RWPE2 (cell line): Measurements from ENCODE around the gene CNGA2.

Source experiments
- ATAC-seq: fragments of 200-7000 bp; cut with Tn5 transposase; 3 replicates; pipeline ENCODE4 v1.9.1; 2021; ENCODE audit warnings: low read depth
- DNase-seq: peaks from one replicate; pipeline ENCODE4 v3.0.0-alpha.2; 2020; ENCODE audit warnings: low spot score
- H3K27ac ChIP-seq: fragments of 450-650 bp; 2 replicates; pipeline ENCODE4 v1.5.1; 2017; ENCODE audit warnings: mild to moderate bottlenecking; ENCODE audit not compliant: poor library complexity, severe bottlenecking
- H3K27me3 ChIP-seq: fragments of 250-450 bp; sonication (Bioruptor Pico); 2 replicates; pipeline ENCODE4 v1.5.1; 2021; ENCODE audit warnings: mild to moderate bottlenecking, moderate library complexity; ENCODE audit not compliant: insufficient read depth, poor library complexity, severe bottlenecking
- H3K36me3 ChIP-seq: fragments of 250-450 bp; sonication (Bioruptor Pico); 2 replicates; pipeline ENCODE4 v1.5.1; 2020; ENCODE audit warnings: low read depth, mild to moderate bottlenecking, moderate library complexity
- H3K4me1 ChIP-seq: fragments of 250-450 bp; sonication (Bioruptor Pico); 2 replicates; pipeline ENCODE4 v1.5.1; 2021; ENCODE audit warnings: mild to moderate bottlenecking, moderate library complexity; ENCODE audit not compliant: insufficient read depth, poor library complexity, severe bottlenecking
- H3K4me3 ChIP-seq: fragments of 250-450 bp; sonication (Bioruptor Pico); 2 replicates; pipeline ENCODE4 v1.5.1; 2021; ENCODE audit warnings: mild to moderate bottlenecking, moderate library complexity; ENCODE audit not compliant: severe bottlenecking
- H3K9me3 ChIP-seq: fragments of 250-450 bp; sonication (Bioruptor Pico); 2 replicates; pipeline ENCODE4 v1.5.1; 2021; ENCODE audit warnings: mild to moderate bottlenecking, moderate library complexity; ENCODE audit not compliant: severe bottlenecking
- CTCF ChIP-seq: fragments of 450-650 bp; IDR thresholded peaks from one replicate; pipeline ENCODE4 v1.5.1; 2017; ENCODE audit warnings: mild to moderate bottlenecking, moderate library complexity; ENCODE audit not compliant: poor library complexity, severe bottlenecking

The CNGA2 gene

DNA sequence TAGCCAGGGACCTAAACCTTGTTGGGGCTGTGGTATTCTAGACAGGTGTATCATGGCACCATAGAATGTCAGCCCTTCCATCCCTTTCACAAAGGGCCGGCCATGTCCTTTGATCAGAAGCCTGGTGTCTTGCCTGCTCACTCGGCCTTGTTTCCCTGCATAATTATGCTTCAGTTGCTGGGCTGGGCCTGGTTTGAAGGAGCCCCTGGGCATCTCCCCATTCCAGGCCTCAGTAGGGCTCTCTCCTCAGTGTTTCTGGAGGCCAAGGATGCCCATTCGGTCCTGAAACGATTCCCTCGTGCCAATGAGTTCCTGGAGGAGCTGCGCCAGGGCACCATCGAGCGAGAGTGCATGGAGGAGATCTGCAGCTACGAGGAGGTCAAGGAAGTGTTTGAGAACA lies 34.8 kb upstream of the CNGA2 start:
- no peak for TF ChIP-seq CTCF
- Histone ChIP-seq H3K27ac (no peak overlapping the region), H3K9me3 (no peaks in the 10 kb centered on the region), H3K27me3 (no peaks in the 10 kb centered on the region), H3K36me3 (no peaks in the 10 kb centered on the region), H3K4me3 (no peak overlapping the region), H3K4me1 (no peaks in the 10 kb centered on the region)
- ATAC-seq = no peak
- DNase-seq = no peak

DNA sequence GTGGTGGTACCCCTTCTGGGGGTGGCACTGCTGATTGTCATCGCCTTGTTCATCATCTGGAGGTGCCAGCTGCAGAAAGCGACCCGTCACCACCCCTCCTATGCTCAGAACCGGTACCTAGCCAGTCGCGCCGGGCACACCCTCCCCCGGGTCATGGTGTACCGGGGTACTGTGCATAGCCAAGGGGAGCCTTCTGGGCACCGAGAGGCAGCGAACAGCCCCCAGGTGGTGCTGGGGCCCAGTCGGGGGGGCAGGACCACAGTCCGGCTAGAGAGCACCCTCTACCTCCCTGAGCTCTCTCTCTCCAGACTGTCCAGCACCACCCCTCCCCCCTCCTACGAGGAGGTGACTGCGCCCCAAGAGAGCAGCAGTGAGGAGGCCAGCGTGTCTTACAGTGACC lies 34.0 kb upstream of the CNGA2 start:
- no peaks in the 10 kb centered on the region for H3K9me3 ChIP-seq
- H3K27ac ChIP-seq = no peak overlapping the region
- no peak for TF ChIP-seq CTCF
- H3K36me3 ChIP-seq = no peaks in the 10 kb centered on the region
- ATAC-seq (no peak), DNase-seq (no peak)
- no peaks in the 10 kb centered on the region for H3K27me3 ChIP-seq
- no peaks in the 10 kb centered on the region for H3K4me1 ChIP-seq
- no peak overlapping the region for H3K4me3 ChIP-seq

- no peak for ATAC-seq
- H3K4me3 ChIP-seq = no peak overlapping the region
- TF ChIP-seq CTCF = no peak
- H3K36me3 ChIP-seq = no peaks in the 10 kb centered on the region
- no peak overlapping the region for H3K27ac ChIP-seq
- H3K4me1 ChIP-seq = no peaks in the 10 kb centered on the region
- no peaks in the 10 kb centered on the region for H3K27me3 ChIP-seq
- H3K9me3 ChIP-seq = no peaks in the 10 kb centered on the region
- DNase-seq = no peak
Measured at GRCh38 chrX:151701071-151701470, 33.5 kb upstream of the CNGA2 start.

DNA sequence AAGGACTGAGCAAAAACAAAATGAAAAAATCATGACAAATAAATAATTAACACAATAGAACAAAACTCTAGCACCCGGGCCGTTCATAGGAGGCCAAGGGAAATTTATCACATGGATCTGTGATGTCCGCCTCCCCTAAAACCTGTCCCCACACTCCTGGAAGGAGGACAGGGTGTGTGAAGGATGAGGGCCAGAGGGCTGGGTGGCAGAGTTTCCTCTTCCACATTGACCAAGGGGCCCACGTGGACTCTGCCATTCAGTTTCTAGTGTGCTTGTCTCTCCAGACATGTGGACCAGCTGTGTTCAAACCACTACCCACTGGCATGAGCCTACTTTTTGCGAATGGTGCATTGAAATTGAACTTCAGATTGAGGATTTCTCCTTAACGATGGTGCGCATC lies 33.0 kb upstream of the CNGA2 start:
- TF ChIP-seq CTCF = no peak

GRCh38 chrX:151702026-151702714 lies 32.4 kb upstream of the CNGA2 start:
- Histone ChIP-seq H3K9me3 (no peaks in the 10 kb centered on the region), H3K27me3 (no peaks in the 10 kb centered on the region), H3K27ac (no peak overlapping the region), H3K4me3 (no peak overlapping the region), H3K36me3 (no peaks in the 10 kb centered on the region), H3K4me1 (no peaks in the 10 kb centered on the region)
- no peak for DNase-seq
- no peak for ATAC-seq
- no peak for TF ChIP-seq CTCF

More for the DNA sequence above, 33.0 kb upstream of the CNGA2 start:
- Histone ChIP-seq H3K27me3 (no peaks in the 10 kb centered on the region), H3K36me3 (no peaks in the 10 kb centered on the region), H3K4me1 (no peaks in the 10 kb centered on the region), H3K4me3 (no peak overlapping the region), H3K9me3 (no peaks in the 10 kb centered on the region), H3K27ac (no peak overlapping the region)
- no peak for DNase-seq
- ATAC-seq = no peak
